A204.1 (cell line): ENCODE data around the gene TBC1D21.
"Not testable (repeated sequence)": the region's sequence is repeated elsewhere in the genome, so short reads cannot be mapped to it uniquely, and the experiment has no call there.

Experiments
- FAIRE-seq: peaks from 2 replicates; lab custom pipeline; 2012; peaks lifted over from hg19 to GRCh38; lab: Jason Lieb, UNC

The TBC1D21 gene

DNA sequence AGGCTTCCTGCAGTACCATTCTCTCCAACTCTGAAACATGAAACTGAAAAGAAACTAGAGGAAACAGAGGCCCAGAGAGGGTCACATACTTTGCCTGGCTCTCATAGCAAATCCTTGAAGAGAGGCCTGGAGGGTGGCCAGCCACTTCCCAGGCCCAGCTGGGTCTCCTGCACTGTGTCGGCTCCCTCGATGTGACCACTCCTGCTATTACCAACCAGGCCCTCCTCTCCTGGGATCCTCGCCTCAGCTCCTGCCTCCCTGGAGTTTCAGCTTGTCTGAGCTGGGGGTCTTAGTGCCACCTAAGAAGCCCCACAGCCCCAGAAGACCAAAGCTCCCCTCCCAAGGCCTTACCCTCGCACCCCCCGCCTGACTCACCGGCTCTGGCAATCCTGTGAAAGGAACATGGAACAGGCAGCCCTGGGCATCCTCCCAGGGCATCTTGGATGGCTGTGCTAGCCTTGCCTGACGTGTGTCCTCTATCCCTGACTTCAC is 57.5 kb downstream of the TBC1D21 start:
- no peak for FAIRE-seq

- FAIRE-seq = no peak
These were observed 58.1 kb downstream of the TBC1D21 start for GRCh38 chr15:73931441-73931840.

- no peak for FAIRE-seq
These were observed 59.2 kb downstream of the TBC1D21 start for GRCh38 chr15:73932381-73933191.

GRCh38 chr15:73934281-73934680 is 60.9 kb downstream of the TBC1D21 start:
- no peak for FAIRE-seq

- no peak for FAIRE-seq
These were observed 62.2 kb downstream of the TBC1D21 start for GRCh38 chr15:73935547-73935946.

DNA sequence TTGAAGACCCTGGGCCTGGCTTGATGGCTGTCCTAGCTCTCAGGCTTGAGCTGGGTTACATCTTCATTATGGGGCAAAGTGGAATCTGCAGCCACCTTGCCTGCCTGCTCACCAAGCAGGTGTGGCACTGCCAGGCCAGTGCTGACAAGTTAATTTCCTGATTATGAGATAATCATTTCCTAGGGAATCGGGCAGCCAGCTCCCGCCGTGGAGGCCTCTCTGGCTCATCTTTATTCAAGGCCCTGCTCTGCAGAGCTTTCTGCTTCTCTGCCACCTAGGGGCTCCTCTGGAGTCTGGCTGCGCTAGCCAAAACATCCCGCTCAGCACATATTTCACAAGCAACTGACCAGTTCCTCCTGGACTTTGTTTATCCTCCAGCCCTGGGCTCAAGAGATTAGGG is 62.8 kb downstream of the TBC1D21 start:
- no peak for FAIRE-seq

GRCh38 chr15:73936588-73937290 is 63.4 kb downstream of the TBC1D21 start:
- FAIRE-seq = no peak

DNA sequence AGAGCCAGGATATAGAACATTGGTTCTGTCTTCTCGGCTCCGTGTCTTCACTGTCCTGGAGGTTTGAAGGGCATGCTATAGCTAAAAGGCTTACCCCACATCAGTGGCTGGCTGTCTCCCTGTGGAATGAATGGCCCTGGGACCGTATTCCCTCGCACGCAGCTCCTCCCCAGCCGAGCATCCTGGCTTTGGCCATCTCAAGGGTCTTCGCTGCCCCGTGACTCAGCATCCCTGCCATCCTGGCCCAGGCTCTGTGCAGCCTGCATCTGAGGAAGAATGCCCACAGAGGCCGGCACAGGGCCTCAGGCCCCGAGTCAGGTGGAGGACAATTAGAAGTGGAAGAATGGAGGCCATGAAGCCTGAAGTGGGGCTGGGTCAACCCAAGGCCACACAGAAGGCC is 63.9 kb downstream of the TBC1D21 start:
- FAIRE-seq = no peak

GRCh38 chr15:73937726-73938125 is 64.4 kb downstream of the TBC1D21 start:
- FAIRE-seq = no peak

DNA sequence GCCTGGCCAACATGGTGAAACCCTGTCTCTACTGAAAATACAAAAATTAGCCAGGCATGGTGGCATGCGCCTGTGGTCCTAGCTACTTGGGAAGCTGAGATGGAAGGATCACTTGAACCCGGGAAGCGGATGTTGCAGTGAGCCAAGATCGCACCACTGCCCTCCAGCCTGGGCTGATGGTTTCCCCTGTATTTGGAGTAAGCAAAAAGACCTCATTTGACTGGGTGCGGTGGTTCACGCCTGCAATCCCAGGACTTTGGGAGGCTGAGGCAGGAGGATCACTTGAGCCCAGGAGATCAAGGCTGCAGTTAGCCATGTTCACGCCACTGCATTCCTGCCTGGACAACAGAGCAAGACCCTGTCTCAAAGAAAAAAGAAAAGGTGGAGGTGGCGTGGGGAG is 65.2 kb downstream of the TBC1D21 start:
- FAIRE-seq = not testable (repeated sequence)
